Measurements from ENCODE around the gene PTPRN2.
A peak's percentile ranks its signal among the peaks of the same experiment; 100 is the strongest.

Gene PTPRN2

GRCh38 chr7:157549612-157550299 lies 1037.9 kb downstream of the PTPRN2 start:
- WGBS, 2 donors (ENCODE audit: extremely low coverage in 2 of 2, insufficient read length in 2 of 2, insufficient replicate concordance in 1 of 2) = no CpG with 5 or more reads among the region's 22 CpGs
- H3K4me1 ChIP-seq (ENCODE audit: control insufficient read depth in 2 of 2, insufficient read depth in 1 of 2, low read depth in 1 of 2, low read length in 2 of 2) = peaks cover 0 to 3% of the 10 kb centered on the region in 2 donors
- peaks cover 41 to 95% of the 10 kb centered on the region in 2 donors for H3K36me3 ChIP-seq (replicated peaks in 1 of 2; ENCODE audit: control insufficient read depth in 2 of 2, insufficient read depth in 2 of 2, low read length in 2 of 2)

GRCh38 chr7:157548691-157549303 lies 1038.8 kb downstream of the PTPRN2 start:
- Histone ChIP-seq H3K27me3 (ENCODE audit: control insufficient read depth in 3 of 3, insufficient read depth in 3 of 3, low read depth in 1 of 3, low read length in 3 of 3) (no peaks in the 10 kb centered on the region), H3K18ac (ENCODE audit: low read length) (no peak overlapping the region), H3K4me3 (ENCODE audit: low read length in 2 of 2) (no peak overlapping the region), H4K8ac (ENCODE audit: low read depth, low read length) (no peak overlapping the region), H3K4ac (ENCODE audit: low read length) (no peak overlapping the region), H3K23ac (ENCODE audit: low read depth, low read length, poor library complexity) (no peak overlapping the region), H3K36me3 (replicated peaks in 1 of 2; ENCODE audit: control insufficient read depth in 2 of 2, insufficient read depth in 2 of 2, low read length in 2 of 2) (peaks cover 47 to 100% of the 10 kb centered on the region in 2 donors), H2BK12ac (ENCODE audit: low read length) (no peak overlapping the region), H3K79me1 (ENCODE audit: low read depth, low read length) (peaks cover 19% of the 10 kb centered on the region), H4K91ac (ENCODE audit: low read depth, low read length, poor library complexity) (no peak overlapping the region), H3K27ac (replicated peaks; ENCODE audit: low read length) (no peak overlapping the region), H2BK120ac (ENCODE audit: low read depth, low read length) (no peak overlapping the region), H3K9me3 (replicated peaks in 1 of 2; ENCODE audit: control insufficient read depth in 2 of 2, insufficient read depth in 1 of 2, low read depth in 1 of 2, low read length in 2 of 2) (peaks cover 0 to 8% of the 10 kb centered on the region in 2 donors), H2BK15ac (ENCODE audit: low read length) (no peak overlapping the region), H3K9ac (ENCODE audit: low read depth, low read length, poor library complexity) (no peak overlapping the region), H3K4me2 (ENCODE audit: insufficient read depth, low read length, poor library complexity, severe bottlenecking) (no peak overlapping the region), H2AFZ (ENCODE audit: low read length) (no peak overlapping the region), H3K14ac (ENCODE audit: low read length) (no peak overlapping the region), H3K4me1 (ENCODE audit: control insufficient read depth in 2 of 2, insufficient read depth in 1 of 2, low read depth in 1 of 2, low read length in 2 of 2) (peaks cover 0 to 5% of the 10 kb centered on the region in 2 donors), H2AK5ac (ENCODE audit: low read depth, low read length) (no peak overlapping the region), H2BK5ac (ENCODE audit: low read length) (no peak overlapping the region)
- WGBS, 2 donors (ENCODE audit: extremely low coverage in 2 of 2, insufficient read length in 2 of 2, insufficient replicate concordance in 1 of 2) = no CpG with 5 or more reads among the region's 24 CpGs
- DNase-seq (ENCODE audit: low spot score) = no peak

More at GRCh38 chr7:157549612-157550299, 1037.9 kb downstream of the PTPRN2 start:
- H2BK5ac ChIP-seq (ENCODE audit: low read length) = no peak overlapping the region
- no peak overlapping the region for H3K4me2 ChIP-seq (ENCODE audit: insufficient read depth, low read length, poor library complexity, severe bottlenecking)
- H3K23ac ChIP-seq (ENCODE audit: low read depth, low read length, poor library complexity) = peak overlapping the region; percentile 83
- H3K4me3 ChIP-seq (ENCODE audit: low read length in 2 of 2) = no peak overlapping the region
- no peak for DNase-seq (ENCODE audit: low spot score)
- peak overlapping the region; percentile 76 for H3K18ac ChIP-seq (ENCODE audit: low read length)
- peaks cover 17% of the 10 kb centered on the region for H3K79me1 ChIP-seq (ENCODE audit: low read depth, low read length)
- no peak overlapping the region for H2AK5ac ChIP-seq (ENCODE audit: low read depth, low read length)
- H2BK12ac ChIP-seq (ENCODE audit: low read length) = no peak overlapping the region
- no peak overlapping the region for H2AFZ ChIP-seq (ENCODE audit: low read length)
- no peak overlapping the region for H2BK120ac ChIP-seq (ENCODE audit: low read depth, low read length)
- H3K4ac ChIP-seq (ENCODE audit: low read length) = no peak overlapping the region
- H3K27me3 ChIP-seq (ENCODE audit: control insufficient read depth in 3 of 3, insufficient read depth in 3 of 3, low read depth in 1 of 3, low read length in 3 of 3) = no peaks in the 10 kb centered on the region
- no peak overlapping the region for H2BK15ac ChIP-seq (ENCODE audit: low read length)
- no peak overlapping the region for H3K9ac ChIP-seq (ENCODE audit: low read depth, low read length, poor library complexity)
- H4K91ac ChIP-seq (ENCODE audit: low read depth, low read length, poor library complexity) = no peak overlapping the region
- no peak overlapping the region for H4K8ac ChIP-seq (ENCODE audit: low read depth, low read length)
- no peak overlapping the region for H3K14ac ChIP-seq (ENCODE audit: low read length)
- peaks cover 0 to 6% of the 10 kb centered on the region in 2 donors for H3K9me3 ChIP-seq (replicated peaks in 1 of 2; ENCODE audit: control insufficient read depth in 2 of 2, insufficient read depth in 1 of 2, low read depth in 1 of 2, low read length in 2 of 2)
- H3K27ac ChIP-seq (replicated peaks; ENCODE audit: low read length) = no peak overlapping the region

- Histone ChIP-seq H3K36me3 (replicated peaks in 1 of 2; ENCODE audit: control insufficient read depth in 2 of 2, insufficient read depth in 2 of 2, low read length in 2 of 2) (peaks cover 40 to 100% of the 10 kb centered on the region in 2 donors), H2BK5ac (ENCODE audit: low read length) (no peak overlapping the region), H3K9ac (ENCODE audit: low read depth, low read length, poor library complexity) (peak overlapping the region; percentile 25), H3K4me1 (ENCODE audit: control insufficient read depth in 2 of 2, insufficient read depth in 1 of 2, low read depth in 1 of 2, low read length in 2 of 2) (peaks cover 0 to 6% of the 10 kb centered on the region in 2 donors), H2BK120ac (ENCODE audit: low read depth, low read length) (no peak overlapping the region), H3K27me3 (ENCODE audit: control insufficient read depth in 3 of 3, insufficient read depth in 3 of 3, low read depth in 1 of 3, low read length in 3 of 3) (no peaks in the 10 kb centered on the region), H3K4ac (ENCODE audit: low read length) (no peak overlapping the region), H3K23ac (ENCODE audit: low read depth, low read length, poor library complexity) (peak overlapping the region; percentile 27), H3K18ac (ENCODE audit: low read length) (peak overlapping the region; percentile 27), H2BK15ac (ENCODE audit: low read length) (no peak overlapping the region), H2AFZ (ENCODE audit: low read length) (no peak overlapping the region), H3K4me3 (ENCODE audit: low read length in 2 of 2) (no peak overlapping the region), H4K91ac (ENCODE audit: low read depth, low read length, poor library complexity) (no peak overlapping the region), H2BK12ac (ENCODE audit: low read length) (peak overlapping the region; percentile 48), H3K27ac (replicated peaks; ENCODE audit: low read length) (no peak overlapping the region), H2AK5ac (ENCODE audit: low read depth, low read length) (no peak overlapping the region), H3K14ac (ENCODE audit: low read length) (no peak overlapping the region), H4K8ac (ENCODE audit: low read depth, low read length) (no peak overlapping the region), H3K4me2 (ENCODE audit: insufficient read depth, low read length, poor library complexity, severe bottlenecking) (no peak overlapping the region), H3K9me3 (replicated peaks in 1 of 2; ENCODE audit: control insufficient read depth in 2 of 2, insufficient read depth in 1 of 2, low read depth in 1 of 2, low read length in 2 of 2) (peaks cover 0 to 8% of the 10 kb centered on the region in 2 donors), H3K79me1 (ENCODE audit: low read depth, low read length) (peaks cover 19% of the 10 kb centered on the region)
- DNase-seq (ENCODE audit: low spot score) = no peak
- WGBS, 2 donors (ENCODE audit: extremely low coverage in 2 of 2, insufficient read length in 2 of 2, insufficient replicate concordance in 1 of 2) = no CpG with 5 or more reads among the region's 23 CpGs
Measured at GRCh38 chr7:157547611-157548010, 1040.0 kb downstream of the PTPRN2 start.

- Histone ChIP-seq H3K4me3 (ENCODE audit: low read length in 2 of 2) (no peak overlapping the region), H3K23ac (ENCODE audit: low read depth, low read length, poor library complexity) (no peak overlapping the region), H2BK15ac (ENCODE audit: low read length) (no peak overlapping the region), H3K14ac (ENCODE audit: low read length) (no peak overlapping the region), H2AK5ac (ENCODE audit: low read depth, low read length) (no peak overlapping the region), H4K91ac (ENCODE audit: low read depth, low read length, poor library complexity) (no peak overlapping the region), H3K27ac (replicated peaks; ENCODE audit: low read length) (no peak overlapping the region), H2BK12ac (ENCODE audit: low read length) (no peak overlapping the region), H3K27me3 (ENCODE audit: control insufficient read depth in 3 of 3, insufficient read depth in 3 of 3, low read depth in 1 of 3, low read length in 3 of 3) (no peaks in the 10 kb centered on the region), H3K4me1 (ENCODE audit: control insufficient read depth in 2 of 2, insufficient read depth in 1 of 2, low read depth in 1 of 2, low read length in 2 of 2) (peaks cover 0 to 8% of the 10 kb centered on the region in 2 donors), H3K9ac (ENCODE audit: low read depth, low read length, poor library complexity) (no peak overlapping the region), H3K9me3 (replicated peaks in 1 of 2; ENCODE audit: control insufficient read depth in 2 of 2, insufficient read depth in 1 of 2, low read depth in 1 of 2, low read length in 2 of 2) (peaks cover 0 to 8% of the 10 kb centered on the region in 2 donors), H2BK120ac (ENCODE audit: low read depth, low read length) (no peak overlapping the region), H3K4me2 (ENCODE audit: insufficient read depth, low read length, poor library complexity, severe bottlenecking) (no peak overlapping the region), H2AFZ (ENCODE audit: low read length) (no peak overlapping the region), H3K4ac (ENCODE audit: low read length) (no peak overlapping the region), H3K18ac (ENCODE audit: low read length) (no peak overlapping the region), H2BK5ac (ENCODE audit: low read length) (no peak overlapping the region), H4K8ac (ENCODE audit: low read depth, low read length) (no peak overlapping the region), H3K79me1 (ENCODE audit: low read depth, low read length) (peaks cover 19% of the 10 kb centered on the region), H3K36me3 (replicated peaks in 1 of 2; ENCODE audit: control insufficient read depth in 2 of 2, insufficient read depth in 2 of 2, low read length in 2 of 2) (peaks cover 37 to 100% of the 10 kb centered on the region in 2 donors)
- WGBS, 2 donors (ENCODE audit: extremely low coverage in 2 of 2, insufficient read length in 2 of 2, insufficient replicate concordance in 1 of 2) = no CpG with 5 or more reads among the region's 7 CpGs
- no peak for DNase-seq (ENCODE audit: low spot score)
Measured at GRCh38 chr7:157547102-157547501, 1040.5 kb downstream of the PTPRN2 start.
